ENCODE measurements around the gene MECR.

Gene MECR

GRCh38 chr1:29186252-29186651 is 44.5 kb downstream of the MECR start:
- Histone ChIP-seq H3K36me3 (ENCODE audit: low read depth) (no peaks in the 10 kb centered on the region), H3K27ac (ENCODE audit: poor library complexity, severe bottlenecking) (no peak overlapping the region), H3K4me1 (ENCODE audit: insufficient read depth, poor library complexity, severe bottlenecking) (peaks cover 6% of the 10 kb centered on the region), H3K27me3 (ENCODE audit: insufficient read depth, poor library complexity, severe bottlenecking) (no peaks in the 10 kb centered on the region), H3K9me3 (ENCODE audit: severe bottlenecking) (no peaks in the 10 kb centered on the region), H3K4me3 (ENCODE audit: severe bottlenecking) (no peak overlapping the region)
- DNase-seq (ENCODE audit: low spot score) (no peak), ATAC-seq (ENCODE audit: low read depth) (no peak)
- no peak for TF ChIP-seq CTCF (IDR thresholded peaks at IDR 0.05; ENCODE audit: poor library complexity, severe bottlenecking)

GRCh38 chr1:29183287-29183686 is 47.4 kb downstream of the MECR start:
- peaks cover 21% of the 10 kb centered on the region for H3K36me3 ChIP-seq (ENCODE audit: low read depth)
- DNase-seq (ENCODE audit: low spot score) (no peak), ATAC-seq (ENCODE audit: low read depth) (no peak)
- H3K27ac ChIP-seq (ENCODE audit: poor library complexity, severe bottlenecking) = no peak overlapping the region
- no peaks in the 10 kb centered on the region for H3K9me3 ChIP-seq (ENCODE audit: severe bottlenecking)
- no peak overlapping the region for H3K4me3 ChIP-seq (ENCODE audit: severe bottlenecking)
- H3K4me1 ChIP-seq (ENCODE audit: insufficient read depth, poor library complexity, severe bottlenecking) = peaks cover 18% of the 10 kb centered on the region
- H3K27me3 ChIP-seq (ENCODE audit: insufficient read depth, poor library complexity, severe bottlenecking) = no peaks in the 10 kb centered on the region
- TF ChIP-seq CTCF (IDR thresholded peaks at IDR 0.05; ENCODE audit: poor library complexity, severe bottlenecking) = no peak

- peak within 1 kb of the TSS; percentile 82 for H3K27ac ChIP-seq (ENCODE audit: poor library complexity, severe bottlenecking)
- TF ChIP-seq CTCF (IDR thresholded peaks at IDR 0.05; ENCODE audit: poor library complexity, severe bottlenecking) = peak; percentile 88
- peak; percentile 98 for DNase-seq (ENCODE audit: low spot score)
- H3K4me3 ChIP-seq (ENCODE audit: severe bottlenecking) = peak within 1 kb of the TSS; percentile 97
- peak; percentile 89 for ATAC-seq (ENCODE audit: low read depth)
- H3K9me3 ChIP-seq (ENCODE audit: severe bottlenecking) = no peaks in the 10 kb centered on the region
- no peaks in the 10 kb centered on the region for H3K27me3 ChIP-seq (ENCODE audit: insufficient read depth, poor library complexity, severe bottlenecking)
- peaks cover 36% of the 10 kb centered on the region for H3K36me3 ChIP-seq (ENCODE audit: low read depth)
- H3K4me1 ChIP-seq (ENCODE audit: insufficient read depth, poor library complexity, severe bottlenecking) = peaks cover 18% of the 10 kb centered on the region
Measured at GRCh38 chr1:29181413-29182225, 49.1 kb downstream of the MECR start, which contains the start of gene SRSF4. Gene SRSF4, minus strand, starts transcription at chr1:29181900. Its CDS starts 148 bp downstream, at chr1:29181752.

GRCh38 chr1:29180497-29181412 is 50.0 kb downstream of the MECR start:
- H3K4me3 ChIP-seq (ENCODE audit: severe bottlenecking) = peak overlapping the region; percentile 97
- ATAC-seq (ENCODE audit: low read depth) = peak; percentile 14
- peaks cover 38% of the 10 kb centered on the region for H3K36me3 ChIP-seq (ENCODE audit: low read depth)
- H3K9me3 ChIP-seq (ENCODE audit: severe bottlenecking) = no peaks in the 10 kb centered on the region
- H3K4me1 ChIP-seq (ENCODE audit: insufficient read depth, poor library complexity, severe bottlenecking) = peaks cover 18% of the 10 kb centered on the region
- DNase-seq (ENCODE audit: low spot score) = no peak
- no peaks in the 10 kb centered on the region for H3K27me3 ChIP-seq (ENCODE audit: insufficient read depth, poor library complexity, severe bottlenecking)
- TF ChIP-seq CTCF (IDR thresholded peaks at IDR 0.05; ENCODE audit: poor library complexity, severe bottlenecking) = no peak
- H3K27ac ChIP-seq (ENCODE audit: poor library complexity, severe bottlenecking) = peak overlapping the region; percentile 82
